Inflammatory macrophage treated with lipopolysaccharide for 4 hours (primary cell): ENCODE measurements around the gene UNC5A.

Source experiments
- DNase-seq: peaks from one replicate; pipeline ENCODE4 v3.0.0-alpha.2; 2020

UNC5A gene

GRCh38 chr5:176810081-176810597 is at the start of gene UNC5A:
Gene UNC5A, plus strand, starts transcription at chr5:176810559. Its CDS starts 192 bp downstream, at chr5:176810751.
- DNase-seq = no peak

GRCh38 chr5:176761755-176762154 is 48.6 kb upstream of the UNC5A start:
- DNase-seq = no peak

GRCh38 chr5:176762489-176762888 is 47.9 kb upstream of the UNC5A start:
- no peak for DNase-seq

- no peak for DNase-seq
Measured at GRCh38 chr5:176765687-176766086, 44.7 kb upstream of the UNC5A start.

GRCh38 chr5:176768174-176768970 is 42.0 kb upstream of the UNC5A start:
- DNase-seq = no peak

- no peak for DNase-seq
Measured at GRCh38 chr5:176769911-176770310, 40.4 kb upstream of the UNC5A start.

- DNase-seq = no peak
Measured at GRCh38 chr5:176770431-176770830, 39.9 kb upstream of the UNC5A start.

- no peak for DNase-seq
Measured at GRCh38 chr5:176771102-176771845, 39.1 kb upstream of the UNC5A start.

- DNase-seq = no peak
Measured at GRCh38 chr5:176772271-176773210, 37.8 kb upstream of the UNC5A start.

- no peak for DNase-seq
Measured at GRCh38 chr5:176773408-176774035, 36.8 kb upstream of the UNC5A start.

GRCh38 chr5:176774216-176775171 is 35.9 kb upstream of the UNC5A start:
- DNase-seq = peak; percentile 43

GRCh38 chr5:176775409-176775808 is 35.0 kb upstream of the UNC5A start:
- peak; percentile 2 for DNase-seq

GRCh38 chr5:176776141-176776865 is 34.1 kb upstream of the UNC5A start:
- no peak for DNase-seq

- no peak for DNase-seq
Measured at GRCh38 chr5:176776916-176777315, 33.4 kb upstream of the UNC5A start.

GRCh38 chr5:176778921-176779465 is 31.4 kb upstream of the UNC5A start:
- DNase-seq = no peak

- no peak for DNase-seq
Measured at GRCh38 chr5:176779537-176779936, 30.8 kb upstream of the UNC5A start.

GRCh38 chr5:176780176-176781053 is 29.9 kb upstream of the UNC5A start:
- no peak for DNase-seq

GRCh38 chr5:176781054-176781375 is 29.3 kb upstream of the UNC5A start:
- DNase-seq = no peak
